Amniotic epithelial cell (primary cell): Measurements from ENCODE around the gene MT1A.
A peak's percentile ranks its signal among the peaks of the same experiment; 100 is the strongest.
"Not testable (repeated sequence)": the region's sequence is repeated elsewhere in the genome, so short reads cannot be mapped to it uniquely, and the experiment has no call there.

Source experiments
- DNase-seq: peaks from one replicate; pipeline ENCODE4 v3.0.0-alpha.2; 2010; ENCODE audit warnings: low read depth

The MT1A gene

GRCh38 chr16:56610017-56610608 lies 28.4 kb upstream of the MT1A start:
- DNase-seq = peak; percentile 94

GRCh38 chr16:56610609-56611111 lies 27.8 kb upstream of the MT1A start:
- peak; percentile 91 for DNase-seq

GRCh38 chr16:56611281-56611833 lies 27.1 kb upstream of the MT1A start:
- peak; percentile 65 for DNase-seq

GRCh38 chr16:56613706-56614105 lies 24.8 kb upstream of the MT1A start:
- DNase-seq = no peak

- peak; percentile 64 for DNase-seq
Measured at GRCh38 chr16:56614549-56614991, 23.9 kb upstream of the MT1A start.

GRCh38 chr16:56615353-56615752 lies 23.1 kb upstream of the MT1A start:
- peak; percentile 43 for DNase-seq

- no peak for DNase-seq
Measured at GRCh38 chr16:56616608-56617211, 21.8 kb upstream of the MT1A start.

- DNase-seq = peak; percentile 65
Measured at GRCh38 chr16:56617212-56618085, 21.0 kb upstream of the MT1A start.

- DNase-seq = no peak
Measured at GRCh38 chr16:56618138-56618537, 20.3 kb upstream of the MT1A start.

- DNase-seq = no peak
Measured at GRCh38 chr16:56620339-56620897, 18.0 kb upstream of the MT1A start.

- DNase-seq = not testable (repeated sequence)
Measured at GRCh38 chr16:56621665-56622445, 16.6 kb upstream of the MT1A start.

GRCh38 chr16:56623184-56623583 lies 15.3 kb upstream of the MT1A start:
- DNase-seq = not testable (repeated sequence)

GRCh38 chr16:56623637-56624036 lies 14.8 kb upstream of the MT1A start:
- no peak for DNase-seq

GRCh38 chr16:56625140-56625942 lies 13.1 kb upstream of the MT1A start, which contains the start of gene MT1E:
TSS of gene MT1E (plus strand) at chr16:56625781. CDS start at chr16:56625852, 71 bp downstream.
- DNase-seq = peak; percentile 78

- peak; percentile 79 for DNase-seq
Measured at GRCh38 chr16:56625943-56626654, 12.4 kb upstream of the MT1A start.

GRCh38 chr16:56626685-56627084 lies 11.8 kb upstream of the MT1A start:
- no peak for DNase-seq

GRCh38 chr16:56628486-56629350 lies 9.7 kb upstream of the MT1A start:
- DNase-seq = peak; percentile 40

- no peak for DNase-seq
Measured at GRCh38 chr16:56629531-56629930, 8.9 kb upstream of the MT1A start.

GRCh38 chr16:56630134-56630533 lies 8.3 kb upstream of the MT1A start:
- DNase-seq = no peak
